ENCODE results near the gene NPFF.
"Not testable (repeated sequence)": the region's sequence is repeated elsewhere in the genome, so short reads cannot be mapped to it uniquely, and the experiment has no call there.

Gene NPFF, protein sequence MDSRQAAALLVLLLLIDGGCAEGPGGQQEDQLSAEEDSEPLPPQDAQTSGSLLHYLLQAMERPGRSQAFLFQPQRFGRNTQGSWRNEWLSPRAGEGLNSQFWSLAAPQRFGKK

DNA sequence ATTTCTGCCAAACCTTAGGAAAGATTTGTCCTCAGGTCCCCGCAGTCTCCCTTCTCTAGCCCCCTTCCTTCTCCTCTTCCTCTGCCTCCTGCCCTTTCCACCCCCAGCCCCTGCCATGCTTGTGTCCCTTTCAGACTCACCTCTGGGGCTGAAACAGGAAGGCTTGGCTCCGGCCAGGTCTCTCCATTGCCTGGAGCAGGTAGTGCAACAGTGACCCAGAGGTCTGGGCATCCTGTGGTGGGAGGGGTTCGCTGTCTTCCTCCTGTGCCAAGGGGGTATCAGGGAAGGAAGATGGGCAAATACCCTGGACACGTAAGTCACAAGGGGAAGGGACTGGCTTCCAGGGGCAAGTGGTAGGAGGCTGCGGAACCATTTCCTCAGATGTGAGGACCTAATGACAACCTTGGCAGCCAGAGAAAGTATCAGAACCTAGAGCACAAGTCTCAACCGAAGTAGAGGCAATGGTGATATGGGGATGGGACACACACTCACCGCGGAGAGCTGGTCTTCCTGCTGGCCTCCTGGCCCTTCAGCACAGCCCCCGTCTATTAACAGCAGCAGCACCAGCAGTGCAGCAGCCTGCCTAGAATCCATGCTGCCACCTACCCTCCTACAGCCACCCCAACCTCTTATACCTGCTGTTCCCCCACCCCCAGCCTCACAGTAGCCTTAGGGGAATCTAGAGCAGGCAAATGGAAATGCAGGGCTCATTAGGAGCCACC, at the start of gene NPFF:
Gene NPFF, minus strand, starts transcription at position 604 of the 722 bp plus-strand sequence. Its CDS starts 10 bp downstream, at position 594.
- no peaks in the 10 kb centered on the region for H3K36me3 Mint-ChIP-seq
- H3K27me3 Mint-ChIP-seq, result no peaks in the 10 kb centered on the region
- H3K4me3 Mint-ChIP-seq, result no peak within 1 kb of the TSS
- H3K4me1 Mint-ChIP-seq, result peaks cover 22% of the 10 kb centered on the region
- H3K27ac Mint-ChIP-seq, result no peak within 1 kb of the TSS
- H3K9me3 Mint-ChIP-seq, result no peaks in the 10 kb centered on the region

DNA sequence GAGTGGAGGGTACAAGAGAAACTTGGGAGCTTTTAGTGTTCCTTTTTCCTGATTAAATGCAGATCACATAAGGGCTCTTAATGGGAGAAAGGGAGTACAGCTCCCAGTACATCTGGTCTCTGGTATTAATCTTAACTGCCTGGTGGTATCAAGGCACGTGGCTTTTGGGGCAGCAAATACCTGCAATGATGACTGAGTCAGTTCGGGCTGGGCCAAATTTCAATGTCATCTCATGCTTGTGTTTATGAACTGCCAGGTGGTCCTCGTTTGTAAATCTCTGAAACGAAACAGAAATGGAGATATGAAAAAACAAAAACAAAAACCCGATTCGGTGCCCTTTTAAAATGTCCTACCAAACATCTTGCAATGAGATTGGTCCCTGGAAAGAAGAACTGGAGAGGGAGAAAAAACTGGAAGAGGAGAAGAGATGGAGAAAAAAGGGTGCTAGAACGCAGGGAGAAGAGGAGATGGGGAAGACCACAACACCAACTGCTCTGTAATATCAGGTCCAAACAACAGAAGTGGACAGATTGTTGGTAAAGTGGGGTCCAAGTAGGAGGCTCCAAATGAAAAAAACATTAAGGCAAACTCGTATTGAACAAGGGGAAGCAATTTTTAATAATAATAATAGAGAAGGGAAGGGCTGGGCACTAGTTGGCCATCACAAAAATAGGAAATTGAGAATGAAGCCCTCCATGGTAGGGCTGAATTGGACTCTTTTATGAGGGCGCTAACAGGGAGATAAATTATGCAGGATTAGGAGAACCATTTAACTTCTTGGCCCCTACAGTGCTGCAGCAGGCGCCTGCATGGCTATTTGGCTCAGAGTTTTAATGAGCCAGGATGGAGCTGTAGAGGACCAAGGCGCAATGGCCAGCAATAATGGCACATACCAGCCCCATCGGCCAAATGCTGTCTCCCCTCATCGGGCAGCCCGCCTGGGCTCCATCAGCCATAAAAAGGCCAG, 45.4 kb upstream of the NPFF start:
- Mint-ChIP-seq H3K4me1 (peaks cover 10% of the 10 kb centered on the region), H3K27me3 (no peaks in the 10 kb centered on the region), H3K9me3 (no peaks in the 10 kb centered on the region), H3K27ac (no peak overlapping the region), H3K36me3 (peaks cover 3% of the 10 kb centered on the region), H3K4me3 (no peak overlapping the region)

DNA sequence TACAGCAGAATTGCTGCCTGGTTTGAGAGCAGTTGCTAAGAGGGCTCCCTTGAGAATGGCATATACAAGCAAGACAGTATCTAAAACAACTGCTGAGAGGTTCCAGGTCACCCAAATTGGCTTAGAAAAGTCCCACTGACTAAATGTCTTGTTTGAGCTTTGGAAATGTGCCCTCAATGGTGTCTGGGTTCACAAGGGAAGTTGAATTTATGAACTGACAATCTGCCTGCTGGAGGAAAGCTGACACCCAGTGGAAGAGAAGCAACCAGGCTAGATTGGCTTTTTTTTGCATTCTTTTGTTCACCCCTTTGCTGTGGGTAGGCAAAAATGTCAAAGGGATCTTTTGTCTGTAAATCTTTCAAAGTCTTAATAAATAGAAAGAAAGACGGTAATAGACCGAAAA, 44.6 kb upstream of the NPFF start:
- Mint-ChIP-seq H3K27ac (no peak overlapping the region), H3K9me3 (no peaks in the 10 kb centered on the region), H3K36me3 (peaks cover 3% of the 10 kb centered on the region), H3K4me3 (no peak overlapping the region), H3K4me1 (peaks cover 10% of the 10 kb centered on the region), H3K27me3 (no peaks in the 10 kb centered on the region)

DNA sequence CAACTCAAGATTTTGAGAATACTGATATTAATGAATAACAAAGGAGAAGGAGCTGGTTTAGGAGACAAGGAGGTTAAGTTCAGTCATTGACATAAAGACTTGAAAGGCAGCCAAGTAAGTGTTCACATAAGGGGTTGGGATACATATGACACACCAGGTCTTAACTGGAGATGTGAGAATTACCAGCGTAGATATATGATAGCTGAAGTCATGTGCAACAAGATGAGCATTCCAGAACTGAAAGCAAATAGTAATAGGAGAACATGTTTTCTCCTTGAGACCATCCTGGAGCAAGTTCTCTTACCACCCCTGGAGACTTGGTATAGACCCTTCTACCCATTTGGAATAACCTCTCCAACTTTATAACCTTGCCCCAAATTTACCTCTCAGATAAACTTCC, 43.3 kb upstream of the NPFF start:
- H3K4me3 Mint-ChIP-seq, result no peak overlapping the region
- peaks cover 10% of the 10 kb centered on the region for H3K4me1 Mint-ChIP-seq
- H3K27me3 Mint-ChIP-seq, result no peaks in the 10 kb centered on the region
- H3K9me3 Mint-ChIP-seq, result no peaks in the 10 kb centered on the region
- H3K27ac Mint-ChIP-seq, result no peak overlapping the region
- H3K36me3 Mint-ChIP-seq, result peaks cover 3% of the 10 kb centered on the region

DNA sequence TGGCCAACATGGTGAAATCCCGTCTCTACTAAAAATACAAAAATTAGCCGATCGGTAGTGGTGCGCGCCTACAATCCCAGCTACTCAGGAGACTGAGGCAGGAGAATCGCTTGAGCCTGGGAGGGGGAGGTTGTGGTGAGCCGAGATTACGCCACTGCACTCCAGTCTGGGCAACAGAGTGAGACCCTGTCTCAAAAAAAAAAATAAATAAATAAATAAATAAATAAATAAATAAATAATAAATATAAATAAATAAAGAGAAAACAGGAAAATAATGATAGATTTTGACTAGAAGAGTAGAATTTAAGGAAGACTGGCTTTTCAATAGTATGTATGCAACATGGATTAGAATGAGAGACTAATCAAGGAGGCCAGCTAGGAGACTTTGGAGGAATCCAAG, 42.8 kb upstream of the NPFF start:
- not testable (repeated sequence) for H3K9me3 Mint-ChIP-seq, H3K4me3 Mint-ChIP-seq, H3K27me3 Mint-ChIP-seq, H3K27ac Mint-ChIP-seq, H3K36me3 Mint-ChIP-seq
- peaks cover 13% of the 10 kb centered on the region for H3K4me1 Mint-ChIP-seq

DNA sequence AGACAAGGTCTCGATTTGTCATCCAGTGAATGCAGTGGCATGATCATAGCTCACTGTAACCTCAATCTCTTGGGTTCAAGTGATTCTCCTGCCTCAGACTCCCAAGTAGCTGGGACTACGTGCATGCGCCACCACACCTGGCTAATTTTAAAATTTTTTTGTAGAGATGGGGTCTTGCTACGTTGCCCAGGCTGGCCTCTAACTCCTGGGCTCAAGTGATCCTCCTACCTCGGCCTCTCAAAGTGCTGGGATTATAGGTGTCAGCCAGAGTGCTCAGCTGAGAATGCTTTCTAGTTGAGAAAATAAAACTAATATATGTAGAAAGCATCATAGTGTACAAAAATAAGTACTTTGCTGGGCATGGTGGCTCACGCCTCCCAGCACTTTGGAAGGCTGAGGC, 41.1 kb upstream of the NPFF start:
- peaks cover 28% of the 10 kb centered on the region for H3K4me1 Mint-ChIP-seq
- not testable (repeated sequence) for H3K4me3 Mint-ChIP-seq, H3K36me3 Mint-ChIP-seq, H3K27ac Mint-ChIP-seq, H3K27me3 Mint-ChIP-seq, H3K9me3 Mint-ChIP-seq

DNA sequence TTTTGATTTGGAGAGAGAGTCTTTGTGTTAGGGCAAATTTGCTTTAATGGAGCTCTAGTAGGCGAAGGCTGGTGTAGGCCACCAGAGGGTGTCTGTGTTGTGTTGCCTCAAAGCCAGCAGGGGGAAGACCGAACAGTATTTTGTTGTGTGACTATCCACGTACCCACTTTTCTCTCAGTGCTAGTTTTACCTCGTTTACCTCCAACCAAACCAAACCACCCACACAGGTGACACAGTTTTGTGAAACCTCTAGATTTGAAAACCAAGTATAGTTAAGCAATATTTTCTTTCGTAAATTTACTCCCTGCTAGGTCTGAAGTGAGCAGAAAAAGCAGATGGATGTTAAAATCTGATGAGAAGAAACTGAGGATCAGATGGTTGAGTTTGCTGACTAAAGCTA, 36.3 kb upstream of the NPFF start:
- H3K36me3 Mint-ChIP-seq, result no peaks in the 10 kb centered on the region
- no peak overlapping the region for H3K4me3 Mint-ChIP-seq
- no peaks in the 10 kb centered on the region for H3K9me3 Mint-ChIP-seq
- H3K27ac Mint-ChIP-seq, result peak overlapping the region; percentile 19
- H3K27me3 Mint-ChIP-seq, result no peaks in the 10 kb centered on the region
- peaks cover 20% of the 10 kb centered on the region for H3K4me1 Mint-ChIP-seq

DNA sequence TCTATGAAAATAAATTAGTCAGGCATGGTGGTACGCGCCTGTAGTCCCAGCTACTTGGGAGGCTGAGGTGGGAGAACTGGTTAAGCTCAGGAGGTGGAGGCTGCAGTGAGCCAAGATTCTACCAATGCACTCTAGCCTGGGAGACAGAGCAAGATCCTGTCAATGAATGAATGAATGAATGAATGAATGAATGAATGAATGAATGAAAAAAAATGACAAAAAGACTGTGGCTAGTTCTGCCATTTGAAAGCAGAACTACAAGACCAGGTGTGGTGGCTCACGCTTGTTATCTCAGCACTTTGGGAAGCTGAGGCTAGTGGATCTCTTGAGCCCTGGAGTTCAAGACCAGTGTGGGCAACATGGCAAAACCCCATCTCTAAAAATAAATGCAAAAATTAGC, 32.2 kb upstream of the NPFF start:
- peaks cover 12% of the 10 kb centered on the region for H3K4me1 Mint-ChIP-seq
- H3K4me3 Mint-ChIP-seq, result no peak overlapping the region
- H3K27ac Mint-ChIP-seq, result no peak overlapping the region
- H3K27me3 Mint-ChIP-seq, result no peaks in the 10 kb centered on the region
- H3K36me3 Mint-ChIP-seq, result peaks cover 3% of the 10 kb centered on the region
- H3K9me3 Mint-ChIP-seq, result no peaks in the 10 kb centered on the region

DNA sequence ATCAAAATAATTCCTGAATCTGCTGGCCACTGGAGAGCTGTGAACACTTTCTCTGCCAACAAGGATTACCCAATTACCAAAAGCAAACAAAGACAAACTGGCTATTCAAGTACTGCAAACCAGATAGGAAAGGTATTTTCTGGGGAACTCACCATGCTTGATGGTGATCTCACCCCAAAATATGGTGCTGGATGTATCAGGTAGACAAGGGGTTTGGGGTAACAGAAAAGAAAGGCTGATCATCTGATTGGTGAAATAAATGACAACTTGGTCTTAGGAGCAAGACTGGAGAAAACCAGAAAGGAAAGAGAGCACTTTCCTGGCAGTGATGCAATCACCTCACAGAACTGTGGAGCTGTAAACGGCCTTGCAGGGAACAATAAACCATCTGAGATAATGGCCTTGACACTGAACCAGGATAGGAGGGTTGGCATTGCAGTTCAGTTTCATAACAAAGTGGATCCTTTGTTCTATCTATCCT, 31.0 kb upstream of the NPFF start:
- no peaks in the 10 kb centered on the region for H3K27me3 Mint-ChIP-seq
- H3K9me3 Mint-ChIP-seq, result no peaks in the 10 kb centered on the region
- H3K4me3 Mint-ChIP-seq, result no peak overlapping the region
- H3K27ac Mint-ChIP-seq, result no peak overlapping the region
- peaks cover 1% of the 10 kb centered on the region for H3K4me1 Mint-ChIP-seq
- H3K36me3 Mint-ChIP-seq, result peaks cover 5% of the 10 kb centered on the region

DNA sequence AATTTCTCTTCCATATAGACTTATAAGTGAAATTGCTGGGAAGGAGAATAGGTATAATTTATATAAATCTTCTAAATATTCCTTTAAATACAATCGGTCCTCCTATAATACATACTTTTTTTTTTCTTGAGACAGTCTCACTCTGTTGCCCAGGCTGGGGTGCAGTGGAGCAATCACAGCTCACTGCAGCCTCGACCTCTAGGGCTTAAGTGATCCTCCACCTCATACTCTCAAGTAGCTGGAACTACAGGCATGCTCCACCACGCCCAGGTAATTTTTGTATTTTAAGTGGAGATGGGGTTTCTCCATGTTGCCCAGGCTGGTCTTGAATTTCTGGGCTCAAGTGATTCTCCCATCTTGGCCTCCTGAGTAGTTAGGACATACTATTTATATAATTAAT, 29.7 kb upstream of the NPFF start:
- Mint-ChIP-seq H3K27me3 (no peaks in the 10 kb centered on the region), H3K27ac (no peak overlapping the region), H3K4me1 (no peaks in the 10 kb centered on the region), H3K4me3 (no peak overlapping the region), H3K9me3 (no peaks in the 10 kb centered on the region), H3K36me3 (peaks cover 11% of the 10 kb centered on the region)

DNA sequence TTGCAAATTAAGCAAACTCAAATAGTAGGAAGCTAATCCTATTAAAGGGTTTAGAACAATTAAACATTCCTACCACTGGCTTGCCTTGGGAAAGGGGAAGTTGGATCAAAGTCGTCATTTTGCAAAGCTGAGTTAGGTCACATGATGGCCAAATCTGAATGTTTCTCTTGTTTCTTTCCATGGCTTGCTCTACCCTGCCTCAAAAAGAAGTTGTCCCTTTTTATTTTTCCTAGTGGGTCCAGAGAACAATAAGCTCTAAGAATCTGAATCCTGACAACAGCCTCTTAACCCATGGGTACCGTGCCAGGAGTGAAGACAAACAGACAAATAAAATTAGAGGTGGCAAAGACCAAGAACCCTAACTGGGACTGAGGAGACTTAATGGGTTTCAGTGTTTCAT, 26.2 kb upstream of the NPFF start:
- H3K36me3 Mint-ChIP-seq, result peaks cover 11% of the 10 kb centered on the region
- no peak overlapping the region for H3K27ac Mint-ChIP-seq
- H3K9me3 Mint-ChIP-seq, result no peaks in the 10 kb centered on the region
- no peaks in the 10 kb centered on the region for H3K4me1 Mint-ChIP-seq
- no peak overlapping the region for H3K4me3 Mint-ChIP-seq
- no peaks in the 10 kb centered on the region for H3K27me3 Mint-ChIP-seq

DNA sequence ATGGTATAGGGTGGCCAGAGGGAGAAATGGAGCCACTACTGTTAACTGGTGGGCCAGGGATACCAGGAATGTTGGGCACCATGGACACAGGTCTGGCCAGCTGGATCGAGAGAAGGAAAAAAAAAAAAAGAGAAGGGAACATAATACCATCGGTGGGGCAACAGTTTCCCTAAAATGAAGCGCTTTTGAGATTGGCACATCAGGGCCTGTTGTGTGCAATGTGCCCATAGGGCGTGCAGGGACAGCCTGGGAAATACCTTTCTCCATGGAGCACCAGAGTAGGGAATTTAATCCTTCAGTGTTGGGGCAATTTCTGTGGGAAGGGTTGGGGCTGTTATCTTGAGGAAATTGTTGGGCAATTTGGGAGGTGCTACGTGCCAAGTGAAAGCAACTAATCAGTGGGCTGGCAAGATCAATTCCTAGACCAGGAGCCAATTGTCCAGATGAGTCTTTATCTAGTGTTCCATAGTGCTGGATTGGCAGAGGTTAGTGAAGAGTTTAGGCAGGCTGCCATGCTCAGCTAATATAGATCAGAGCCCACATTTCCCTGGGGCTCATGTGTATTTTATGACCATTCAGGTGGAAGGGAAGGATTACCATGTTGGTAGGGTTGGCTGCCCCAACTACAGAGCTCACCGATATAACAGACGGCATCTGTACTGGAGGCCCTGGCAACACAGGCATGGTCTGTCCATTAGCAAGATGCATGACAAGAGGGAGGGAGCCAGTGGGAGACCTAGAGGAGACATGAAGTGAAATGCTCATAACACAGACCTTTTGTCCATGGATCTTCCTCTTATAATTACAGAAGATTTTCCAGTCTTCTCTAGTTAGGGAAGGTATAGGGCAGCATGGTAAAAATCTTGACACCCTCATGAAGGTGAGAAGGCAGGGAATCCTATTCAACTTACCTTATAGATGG, 25.5 kb upstream of the NPFF start:
- H3K9me3 Mint-ChIP-seq, result no peaks in the 10 kb centered on the region
- no peaks in the 10 kb centered on the region for H3K4me1 Mint-ChIP-seq
- no peaks in the 10 kb centered on the region for H3K27me3 Mint-ChIP-seq
- no peak overlapping the region for H3K4me3 Mint-ChIP-seq
- H3K27ac Mint-ChIP-seq, result no peak overlapping the region
- H3K36me3 Mint-ChIP-seq, result peaks cover 11% of the 10 kb centered on the region

DNA sequence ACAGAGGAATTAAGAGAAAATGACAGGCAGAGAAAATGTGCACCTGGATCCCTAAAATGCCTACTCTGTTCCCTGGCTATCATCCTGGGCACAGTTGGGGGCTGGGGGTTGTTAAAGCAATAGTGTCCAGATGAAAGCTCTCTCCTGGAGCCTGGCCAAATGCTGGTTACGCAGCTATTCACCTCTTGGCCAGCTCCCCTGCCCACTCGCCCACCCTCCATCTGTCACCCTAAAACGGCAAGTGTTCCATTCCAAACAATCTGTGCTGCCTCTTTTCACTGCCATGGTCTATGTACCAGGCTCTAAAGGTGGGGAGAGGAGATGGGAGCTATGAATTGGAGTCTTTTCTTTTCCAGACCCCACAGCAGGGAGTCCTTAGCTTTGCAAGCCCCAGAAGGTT, 24.7 kb upstream of the NPFF start:
- Mint-ChIP-seq H3K9me3 (no peaks in the 10 kb centered on the region), H3K27ac (no peak overlapping the region), H3K27me3 (no peaks in the 10 kb centered on the region), H3K4me3 (no peak overlapping the region), H3K36me3 (peaks cover 11% of the 10 kb centered on the region), H3K4me1 (no peaks in the 10 kb centered on the region)

DNA sequence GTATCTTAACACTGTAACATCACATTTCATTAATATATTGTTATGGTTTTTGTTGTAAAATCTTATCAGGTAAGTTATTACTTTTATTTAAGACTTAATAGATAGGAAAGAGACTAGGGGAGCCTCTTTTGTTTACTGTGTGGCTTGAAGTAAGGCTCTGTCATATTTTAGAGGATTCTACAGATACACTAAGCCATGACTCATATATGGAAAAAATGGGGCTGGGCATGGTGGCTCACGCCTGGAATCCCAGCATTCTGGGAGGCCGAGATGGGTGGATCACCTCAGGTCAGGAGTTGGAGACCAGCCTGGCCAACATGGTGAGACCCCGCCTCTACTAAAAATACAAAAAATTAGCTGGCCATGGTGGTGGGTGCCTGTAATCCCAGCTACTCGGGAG, 23.6 kb upstream of the NPFF start:
- no peak overlapping the region for H3K27ac Mint-ChIP-seq
- no peaks in the 10 kb centered on the region for H3K4me1 Mint-ChIP-seq
- no peaks in the 10 kb centered on the region for H3K9me3 Mint-ChIP-seq
- H3K4me3 Mint-ChIP-seq, result no peak overlapping the region
- H3K27me3 Mint-ChIP-seq, result no peaks in the 10 kb centered on the region
- peaks cover 11% of the 10 kb centered on the region for H3K36me3 Mint-ChIP-seq

DNA sequence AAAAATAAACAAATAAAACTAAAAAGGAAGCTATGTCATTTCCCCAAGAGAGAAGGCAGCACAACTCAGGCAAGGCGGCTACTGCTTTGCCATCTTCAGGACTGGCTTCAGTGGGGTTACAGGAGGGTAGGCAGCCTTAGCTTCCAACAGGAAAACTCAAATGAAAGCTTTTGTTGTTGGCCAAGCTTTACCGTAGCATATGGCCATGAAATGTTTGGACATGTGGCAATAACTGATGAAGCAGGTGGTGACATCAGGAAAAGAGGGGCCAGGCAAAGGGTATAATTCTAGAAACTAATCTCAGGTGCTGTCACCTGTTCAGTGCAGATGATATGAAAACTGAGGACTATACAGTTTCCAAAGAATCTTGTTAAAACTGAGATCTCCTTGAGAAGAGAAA, 22.8 kb upstream of the NPFF start:
- Mint-ChIP-seq H3K4me3 (no peak overlapping the region), H3K27ac (no peak overlapping the region), H3K4me1 (no peaks in the 10 kb centered on the region), H3K27me3 (no peaks in the 10 kb centered on the region), H3K9me3 (no peaks in the 10 kb centered on the region), H3K36me3 (peaks cover 12% of the 10 kb centered on the region)

Measured in activated naive CD4-positive, alpha-beta T cell treated with anti-CD3 and anti-CD28 coated beads, Interleukin-2, amount 50 U/mL, for 24 hours (primary cell).